ENCODE results near the gene KLHL13. TPM values are rescaled to one million over a fixed set of nuclear protein-coding genes. Genes with fewer than 3 reads are reported as not detected.

The KLHL13 gene
- total and polyA plus RNA-seq, 5 donors from 2014 or later: 0.25 to 0.61 (median 0.27) TPM; not detected in 1

DNA sequence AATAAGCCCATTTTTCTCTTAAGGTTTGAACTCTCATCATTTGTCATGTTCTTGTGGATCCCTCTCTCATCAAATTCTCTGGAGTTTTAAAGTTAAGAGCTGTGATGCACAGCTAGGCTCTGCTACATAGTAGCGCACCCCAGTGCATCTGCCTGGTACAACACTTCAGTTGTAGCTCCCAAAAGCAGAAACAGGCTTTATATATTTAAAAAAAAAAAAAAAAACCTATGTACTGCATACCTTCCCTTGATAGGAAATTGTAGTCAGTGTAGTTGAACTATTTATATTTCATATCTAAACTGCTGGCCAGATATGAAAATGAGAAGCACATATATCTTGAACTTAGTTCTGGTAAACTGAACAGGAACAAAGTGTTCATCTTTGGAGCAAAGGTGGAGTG, 131.4 kb downstream of the KLHL13 start:
- no peak for ATAC-seq (ENCODE audit: low read depth in 2 of 2)
- no peak overlapping the region for H3K4me3 Mint-ChIP-seq
- Histone ChIP-seq H3K4me1 (ENCODE audit: control insufficient read depth, insufficient read depth, low read length, poor library complexity, severe bottlenecking) (no peaks in the 10 kb centered on the region), H3K9me3 (ENCODE audit: control insufficient read depth in 2 of 2, low read length in 2 of 2) (no peaks in the 10 kb centered on the region), H3K36me3 (ENCODE audit: control insufficient read depth, insufficient read depth, low read length) (no peaks in the 10 kb centered on the region), H3K4me3 (ENCODE audit: low read depth, low read length) (no peak overlapping the region), H3K27ac (ENCODE audit: insufficient read depth, low read length, poor library complexity, severe bottlenecking) (no peak overlapping the region), H3K27me3 (ENCODE audit: control insufficient read depth, insufficient read depth, low read length) (no peaks in the 10 kb centered on the region)
- no peaks in the 10 kb centered on the region for H3K36me3 Mint-ChIP-seq
- no peak for DNase-seq
- H3K27ac Mint-ChIP-seq: no peak overlapping the region
- H3K27me3 Mint-ChIP-seq: no peaks in the 10 kb centered on the region
- H3K9me3 Mint-ChIP-seq: no peaks in the 10 kb centered on the region
- H3K4me1 Mint-ChIP-seq: no peaks in the 10 kb centered on the region

DNA sequence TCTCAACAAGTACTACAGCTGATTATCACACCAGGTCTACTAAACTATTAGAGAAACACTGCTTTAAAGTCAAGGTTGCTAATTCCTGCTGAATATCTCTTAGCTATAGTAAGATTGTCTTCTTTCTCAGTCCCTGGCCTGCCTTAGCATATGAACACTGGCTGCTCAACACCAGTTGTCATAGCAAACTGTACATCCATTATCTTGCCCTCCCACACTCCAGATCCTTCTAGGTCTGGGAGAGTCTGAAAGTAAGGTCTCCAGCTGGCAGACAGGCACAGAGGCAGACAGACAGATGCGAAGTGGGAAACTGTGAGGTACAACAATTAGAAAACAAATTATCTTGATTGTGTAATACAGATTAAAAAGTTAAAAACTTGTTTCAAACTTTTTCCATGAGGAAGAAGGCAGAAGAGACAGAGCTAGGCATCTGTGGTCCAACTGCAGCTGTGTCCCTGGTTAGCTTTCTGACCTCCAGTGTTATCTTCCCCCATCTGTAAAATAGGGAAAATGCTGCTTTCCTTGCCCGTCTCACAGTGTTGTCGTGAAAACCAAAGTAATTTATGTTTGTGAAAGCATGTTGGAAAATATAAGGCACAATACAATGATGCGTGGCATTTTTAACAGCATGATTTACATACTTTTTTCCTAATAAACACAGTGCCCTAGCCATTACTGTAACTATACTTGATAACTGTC, 133.8 kb downstream of the KLHL13 start:
- Mint-ChIP-seq H3K9me3 (no peaks in the 10 kb centered on the region), H3K4me1 (no peaks in the 10 kb centered on the region), H3K36me3 (no peaks in the 10 kb centered on the region), H3K4me3 (no peak overlapping the region), H3K27ac (no peak overlapping the region), H3K27me3 (no peaks in the 10 kb centered on the region)
- no peak for ATAC-seq (ENCODE audit: low read depth in 2 of 2)
- no peaks in the 10 kb centered on the region for H3K36me3 ChIP-seq (ENCODE audit: control insufficient read depth, insufficient read depth, low read length)
- DNase-seq: no peak
- no peaks in the 10 kb centered on the region for H3K27me3 ChIP-seq (ENCODE audit: control insufficient read depth, insufficient read depth, low read length)
- no peaks in the 10 kb centered on the region for H3K4me1 ChIP-seq (ENCODE audit: control insufficient read depth, insufficient read depth, low read length, poor library complexity, severe bottlenecking)
- no peak overlapping the region for H3K27ac ChIP-seq (ENCODE audit: insufficient read depth, low read length, poor library complexity, severe bottlenecking)
- H3K9me3 ChIP-seq (ENCODE audit: control insufficient read depth in 2 of 2, low read length in 2 of 2): no peaks in the 10 kb centered on the region
- H3K4me3 ChIP-seq (ENCODE audit: low read depth, low read length): no peak overlapping the region

DNA sequence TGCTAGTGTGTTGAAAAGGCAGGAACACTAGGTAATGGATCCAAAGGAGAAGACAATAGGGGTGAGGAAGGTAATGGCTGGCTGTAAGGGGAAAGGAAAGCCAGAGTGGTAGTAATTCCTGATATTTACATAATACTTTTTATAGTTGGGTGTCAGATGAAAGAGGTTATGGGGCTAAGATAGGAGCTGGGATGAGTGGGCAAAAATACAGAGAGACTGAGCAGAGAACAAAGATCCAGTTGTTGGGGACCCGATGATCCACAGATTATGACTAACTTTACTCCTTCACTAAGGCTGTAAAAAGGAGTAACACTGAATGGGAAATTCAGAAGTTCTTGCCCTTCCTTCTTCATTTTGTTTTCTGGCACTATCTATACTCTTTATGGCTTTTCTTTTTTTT, 138.2 kb downstream of the KLHL13 start:
- Mint-ChIP-seq H3K27me3 (no peaks in the 10 kb centered on the region), H3K4me3 (no peak overlapping the region), H3K9me3 (no peaks in the 10 kb centered on the region), H3K36me3 (no peaks in the 10 kb centered on the region), H3K4me1 (no peaks in the 10 kb centered on the region), H3K27ac (no peak overlapping the region)
- H3K27me3 ChIP-seq (ENCODE audit: control insufficient read depth, insufficient read depth, low read length): no peaks in the 10 kb centered on the region
- H3K4me3 ChIP-seq (ENCODE audit: low read depth, low read length): no peak overlapping the region
- H3K27ac ChIP-seq (ENCODE audit: insufficient read depth, low read length, poor library complexity, severe bottlenecking): no peak overlapping the region
- DNase-seq (no peak), ATAC-seq (ENCODE audit: low read depth in 2 of 2) (no peak)
- H3K4me1 ChIP-seq (ENCODE audit: control insufficient read depth, insufficient read depth, low read length, poor library complexity, severe bottlenecking): no peaks in the 10 kb centered on the region
- H3K9me3 ChIP-seq (ENCODE audit: control insufficient read depth in 2 of 2, low read length in 2 of 2): no peaks in the 10 kb centered on the region
- H3K36me3 ChIP-seq (ENCODE audit: control insufficient read depth, insufficient read depth, low read length): no peaks in the 10 kb centered on the region

DNA sequence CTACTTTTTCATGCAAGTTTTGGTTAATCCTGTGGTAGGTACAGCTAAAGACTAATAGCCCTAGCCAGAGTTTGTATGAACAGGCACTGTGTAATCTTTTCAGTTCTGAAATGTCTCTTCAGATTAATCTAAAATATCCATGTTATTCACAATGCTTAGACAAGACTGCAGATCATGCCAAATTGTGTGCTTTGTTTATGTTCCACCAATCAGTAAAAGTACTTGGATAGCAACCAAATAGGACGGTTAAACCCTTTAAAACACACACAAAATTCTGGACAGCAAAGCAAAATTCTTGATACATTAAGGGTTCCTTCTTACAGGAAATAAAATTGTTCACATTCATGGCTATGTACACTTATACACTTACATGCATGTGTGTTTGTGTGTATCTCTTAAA, 139.1 kb downstream of the KLHL13 start:
- H3K36me3 Mint-ChIP-seq: no peaks in the 10 kb centered on the region
- ATAC-seq (ENCODE audit: low read depth in 2 of 2): no peak
- no peak for DNase-seq
- H3K27ac Mint-ChIP-seq: no peak overlapping the region
- Histone ChIP-seq H3K9me3 (ENCODE audit: control insufficient read depth in 2 of 2, low read length in 2 of 2) (no peaks in the 10 kb centered on the region), H3K27me3 (ENCODE audit: control insufficient read depth, insufficient read depth, low read length) (no peaks in the 10 kb centered on the region), H3K4me3 (ENCODE audit: low read depth, low read length) (no peak overlapping the region), H3K27ac (ENCODE audit: insufficient read depth, low read length, poor library complexity, severe bottlenecking) (no peak overlapping the region), H3K4me1 (ENCODE audit: control insufficient read depth, insufficient read depth, low read length, poor library complexity, severe bottlenecking) (no peaks in the 10 kb centered on the region), H3K36me3 (ENCODE audit: control insufficient read depth, insufficient read depth, low read length) (no peaks in the 10 kb centered on the region)
- no peak overlapping the region for H3K4me3 Mint-ChIP-seq
- no peaks in the 10 kb centered on the region for H3K27me3 Mint-ChIP-seq
- no peaks in the 10 kb centered on the region for H3K9me3 Mint-ChIP-seq
- no peaks in the 10 kb centered on the region for H3K4me1 Mint-ChIP-seq

DNA sequence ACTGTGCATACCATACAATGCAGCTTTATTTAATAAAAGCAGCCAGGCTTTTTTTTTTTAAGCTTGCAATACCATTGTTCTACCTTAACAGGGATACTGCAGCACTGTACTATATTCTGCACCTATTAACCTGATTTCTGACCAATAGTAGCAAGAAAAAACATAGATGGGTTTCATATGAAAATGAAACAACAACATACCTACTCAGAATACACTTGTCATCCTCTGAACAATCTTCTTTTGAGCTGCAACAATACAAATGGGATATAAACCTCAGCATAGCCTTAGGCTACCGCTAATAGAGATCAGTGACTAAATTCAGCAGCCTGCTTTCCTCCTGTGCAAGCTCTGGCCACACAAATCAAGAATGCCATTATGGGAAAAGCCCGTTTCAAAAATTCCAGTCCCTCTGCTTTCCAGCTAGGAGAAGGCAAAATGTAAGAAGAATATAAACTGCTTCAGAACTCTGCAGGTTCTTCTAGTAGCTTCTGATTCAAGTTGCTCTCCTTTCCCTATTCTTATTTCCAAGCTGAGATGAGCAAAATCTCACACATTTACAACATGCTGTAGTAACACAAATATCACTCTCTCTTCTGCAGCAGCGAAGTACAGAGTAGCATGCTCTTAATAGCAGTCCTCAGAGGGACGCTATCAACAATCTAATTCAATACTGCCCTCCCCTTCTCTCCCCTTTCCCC, 143.4 kb downstream of the KLHL13 start:
- H3K4me3 Mint-ChIP-seq: no peak overlapping the region
- H3K36me3 ChIP-seq (ENCODE audit: control insufficient read depth, insufficient read depth, low read length): no peaks in the 10 kb centered on the region
- H3K27ac ChIP-seq (ENCODE audit: insufficient read depth, low read length, poor library complexity, severe bottlenecking): no peak overlapping the region
- H3K27me3 Mint-ChIP-seq: no peaks in the 10 kb centered on the region
- H3K27ac Mint-ChIP-seq: no peak overlapping the region
- ATAC-seq (ENCODE audit: low read depth in 2 of 2) (no peak), DNase-seq (no peak)
- H3K27me3 ChIP-seq (ENCODE audit: control insufficient read depth, insufficient read depth, low read length): no peaks in the 10 kb centered on the region
- no peaks in the 10 kb centered on the region for H3K4me1 ChIP-seq (ENCODE audit: control insufficient read depth, insufficient read depth, low read length, poor library complexity, severe bottlenecking)
- no peaks in the 10 kb centered on the region for H3K36me3 Mint-ChIP-seq
- no peak overlapping the region for H3K4me3 ChIP-seq (ENCODE audit: low read depth, low read length)
- no peaks in the 10 kb centered on the region for H3K9me3 ChIP-seq (ENCODE audit: control insufficient read depth in 2 of 2, low read length in 2 of 2)
- no peaks in the 10 kb centered on the region for H3K4me1 Mint-ChIP-seq
- H3K9me3 Mint-ChIP-seq: no peaks in the 10 kb centered on the region

DNA sequence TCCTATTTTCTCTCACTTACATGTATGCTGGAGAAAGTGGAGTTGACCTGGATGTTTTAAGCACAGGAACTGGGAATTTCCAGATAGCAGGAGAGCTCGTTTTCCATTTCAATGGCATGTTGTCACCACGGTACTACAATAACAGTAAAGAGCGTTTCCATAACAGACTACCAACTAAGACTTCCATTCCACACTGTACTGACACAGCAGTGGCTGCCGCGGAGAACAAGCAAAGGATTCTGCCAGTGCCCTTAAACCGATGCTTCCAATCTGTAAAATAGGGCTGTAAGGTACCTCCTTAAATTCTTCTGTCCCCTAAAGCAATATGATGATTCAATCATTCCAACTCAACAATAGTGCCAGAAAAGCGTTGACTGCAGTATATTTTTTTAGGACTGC, 143.9 kb downstream of the KLHL13 start:
- Mint-ChIP-seq H3K9me3 (no peaks in the 10 kb centered on the region), H3K4me1 (no peaks in the 10 kb centered on the region), H3K27ac (no peak overlapping the region), H3K36me3 (no peaks in the 10 kb centered on the region), H3K27me3 (no peaks in the 10 kb centered on the region), H3K4me3 (no peak overlapping the region)
- DNase-seq (no peak), ATAC-seq (ENCODE audit: low read depth in 2 of 2) (no peak)
- no peaks in the 10 kb centered on the region for H3K4me1 ChIP-seq (ENCODE audit: control insufficient read depth, insufficient read depth, low read length, poor library complexity, severe bottlenecking)
- no peaks in the 10 kb centered on the region for H3K9me3 ChIP-seq (ENCODE audit: control insufficient read depth in 2 of 2, low read length in 2 of 2)
- no peaks in the 10 kb centered on the region for H3K36me3 ChIP-seq (ENCODE audit: control insufficient read depth, insufficient read depth, low read length)
- H3K27me3 ChIP-seq (ENCODE audit: control insufficient read depth, insufficient read depth, low read length): no peaks in the 10 kb centered on the region
- H3K4me3 ChIP-seq (ENCODE audit: low read depth, low read length): no peak overlapping the region
- no peak overlapping the region for H3K27ac ChIP-seq (ENCODE audit: insufficient read depth, low read length, poor library complexity, severe bottlenecking)

DNA sequence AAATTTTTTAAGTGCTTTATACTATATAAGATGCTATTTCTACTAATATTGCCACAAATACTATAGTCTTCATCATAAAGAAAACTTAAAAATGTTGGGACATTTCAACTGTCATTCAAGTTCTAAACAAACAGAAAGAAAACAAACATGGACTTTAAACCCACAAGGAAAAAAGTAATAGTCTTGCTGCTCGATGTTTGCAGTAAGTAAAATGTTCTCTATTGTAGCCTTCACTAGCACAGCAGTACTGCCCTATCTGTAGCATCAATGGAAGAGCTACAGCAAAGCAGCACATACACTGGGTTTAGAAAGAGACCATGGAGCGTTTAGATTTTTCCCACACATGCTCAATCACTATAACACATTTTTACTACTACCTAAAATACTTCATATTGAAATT, 146.8 kb downstream of the KLHL13 start:
- Mint-ChIP-seq H3K27ac (no peak overlapping the region), H3K36me3 (no peaks in the 10 kb centered on the region), H3K4me3 (no peak overlapping the region), H3K9me3 (peaks cover 0 to 6% (median 0%) of the 10 kb centered on the region in 7 donors), H3K4me1 (no peaks in the 10 kb centered on the region), H3K27me3 (no peaks in the 10 kb centered on the region)
- Histone ChIP-seq H3K4me3 (ENCODE audit: low read depth, low read length) (no peak overlapping the region), H3K4me1 (ENCODE audit: control insufficient read depth, insufficient read depth, low read length, poor library complexity, severe bottlenecking) (no peaks in the 10 kb centered on the region), H3K27me3 (ENCODE audit: control insufficient read depth, insufficient read depth, low read length) (no peaks in the 10 kb centered on the region), H3K36me3 (ENCODE audit: control insufficient read depth, insufficient read depth, low read length) (no peaks in the 10 kb centered on the region), H3K9me3 (ENCODE audit: control insufficient read depth in 2 of 2, low read length in 2 of 2) (no peaks in the 10 kb centered on the region), H3K27ac (ENCODE audit: insufficient read depth, low read length, poor library complexity, severe bottlenecking) (no peak overlapping the region)
- DNase-seq (no peak), ATAC-seq (ENCODE audit: low read depth in 2 of 2) (no peak)

DNA sequence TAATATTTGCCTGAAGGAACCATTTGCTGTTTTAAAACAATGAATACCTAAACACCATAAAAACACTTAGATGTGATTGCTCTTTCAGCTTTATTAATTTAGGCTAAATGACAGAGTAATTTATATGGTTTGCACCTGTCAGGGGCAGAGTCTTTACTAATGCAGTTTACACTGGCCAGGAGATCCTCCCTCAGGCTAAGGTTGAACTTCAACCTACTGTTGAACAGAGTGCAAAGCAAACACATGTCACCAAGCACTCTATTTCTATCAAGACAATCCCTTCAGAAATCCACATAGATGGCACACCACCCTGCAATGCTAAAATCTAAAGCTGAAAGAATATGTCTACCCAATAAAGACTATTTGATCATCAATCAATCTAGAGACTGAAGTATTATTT, 147.3 kb downstream of the KLHL13 start:
- no peaks in the 10 kb centered on the region for H3K36me3 ChIP-seq (ENCODE audit: control insufficient read depth, insufficient read depth, low read length)
- H3K4me3 Mint-ChIP-seq: no peak overlapping the region
- no peak overlapping the region for H3K27ac ChIP-seq (ENCODE audit: insufficient read depth, low read length, poor library complexity, severe bottlenecking)
- no peaks in the 10 kb centered on the region for H3K27me3 Mint-ChIP-seq
- no peaks in the 10 kb centered on the region for H3K4me1 ChIP-seq (ENCODE audit: control insufficient read depth, insufficient read depth, low read length, poor library complexity, severe bottlenecking)
- DNase-seq (no peak), ATAC-seq (ENCODE audit: low read depth in 2 of 2) (no peak)
- H3K4me1 Mint-ChIP-seq: no peaks in the 10 kb centered on the region
- peaks cover 0 to 9% (median 0%) of the 10 kb centered on the region in 7 donors for H3K9me3 Mint-ChIP-seq
- H3K36me3 Mint-ChIP-seq: no peaks in the 10 kb centered on the region
- H3K27me3 ChIP-seq (ENCODE audit: control insufficient read depth, insufficient read depth, low read length): no peaks in the 10 kb centered on the region
- H3K4me3 ChIP-seq (ENCODE audit: low read depth, low read length): no peak overlapping the region
- H3K9me3 ChIP-seq (ENCODE audit: control insufficient read depth in 2 of 2, low read length in 2 of 2): no peaks in the 10 kb centered on the region
- H3K27ac Mint-ChIP-seq: no peak overlapping the region

All from CD4-positive, CD25-positive, alpha-beta regulatory T cell (primary cell).